GM19351 (cell line): ENCODE data around the gene TNNI2.

ENCODE experiments used
- ATAC-seq: cut with Tn5 transposase; IDR thresholded peaks from one replicate; pipeline ENCODE4 v1.9.1; 2021; ENCODE audit warnings: mild to moderate bottlenecking, moderate library complexity; ENCODE audit not compliant: unreplicated experiment

TNNI2 gene

GRCh38 chr11:1844221-1845094 lies 5.7 kb downstream of the TNNI2 start:
- ATAC-seq = no peak

GRCh38 chr11:1845095-1845429 lies 6.3 kb downstream of the TNNI2 start:
- no peak for ATAC-seq

GRCh38 chr11:1845561-1846452 lies 7.0 kb downstream of the TNNI2 start:
- ATAC-seq = no peak

- ATAC-seq = no peak
Measured at GRCh38 chr11:1846453-1846932, 7.7 kb downstream of the TNNI2 start.

- no peak for ATAC-seq
Measured at GRCh38 chr11:1847006-1847735, 8.4 kb downstream of the TNNI2 start.

GRCh38 chr11:1847926-1848639 lies 9.3 kb downstream of the TNNI2 start:
- ATAC-seq = no peak

GRCh38 chr11:1848640-1849430 lies 10.1 kb downstream of the TNNI2 start:
- ATAC-seq = no peak

- no peak for ATAC-seq
Measured at GRCh38 chr11:1851468-1852180, 12.8 kb downstream of the TNNI2 start.

GRCh38 chr11:1852271-1852876 lies 13.6 kb downstream of the TNNI2 start:
- no peak for ATAC-seq

- peak; percentile 58 for ATAC-seq
Measured at GRCh38 chr11:1852877-1853276, 14.1 kb downstream of the TNNI2 start, which contains the start of gene LSP1. Gene LSP1 (plus strand): TSS chr11:1853084. CDS start chr11:1853145, 61 bp downstream.

- ATAC-seq = no peak
Measured at GRCh38 chr11:1853376-1854131, 14.8 kb downstream of the TNNI2 start.

GRCh38 chr11:1854132-1854948 lies 15.6 kb downstream of the TNNI2 start:
- ATAC-seq = peak; percentile 17

GRCh38 chr11:1854949-1855885 lies 16.4 kb downstream of the TNNI2 start:
- peak; percentile 41 for ATAC-seq

- ATAC-seq = no peak
Measured at GRCh38 chr11:1855886-1856265, 17.1 kb downstream of the TNNI2 start.

- ATAC-seq = no peak
Measured at GRCh38 chr11:1856306-1857005, 17.7 kb downstream of the TNNI2 start.
